ENCODE results near the gene PRR5. TPM values are rescaled to one million over a fixed set of nuclear protein-coding genes. Genes with fewer than 3 reads are reported as not detected.
"Not testable (repeated sequence)": the region's sequence is repeated elsewhere in the genome, so short reads cannot be mapped to it uniquely, and the experiment has no call there.

Gene PRR5
- total RNA-seq, 1 donor from 2014 or later: 24.9 TPM

- intact Hi-C loops (cut with micrococcal nuclease): no loop called here
Observed at GRCh38 chr22:44672632-44673031, 29.4 kb upstream of the PRR5 start.

GRCh38 chr22:44673406-44673805 lies 28.6 kb upstream of the PRR5 start:
- intact Hi-C loops (cut with micrococcal nuclease): no loop called here

- intact Hi-C loops (cut with micrococcal nuclease): not testable (repeated sequence)
Observed at GRCh38 chr22:44676066-44676440, 26.0 kb upstream of the PRR5 start.

GRCh38 chr22:44676441-44677352 lies 25.3 kb upstream of the PRR5 start:
- intact Hi-C loops (cut with micrococcal nuclease): no loop called here

DNA sequence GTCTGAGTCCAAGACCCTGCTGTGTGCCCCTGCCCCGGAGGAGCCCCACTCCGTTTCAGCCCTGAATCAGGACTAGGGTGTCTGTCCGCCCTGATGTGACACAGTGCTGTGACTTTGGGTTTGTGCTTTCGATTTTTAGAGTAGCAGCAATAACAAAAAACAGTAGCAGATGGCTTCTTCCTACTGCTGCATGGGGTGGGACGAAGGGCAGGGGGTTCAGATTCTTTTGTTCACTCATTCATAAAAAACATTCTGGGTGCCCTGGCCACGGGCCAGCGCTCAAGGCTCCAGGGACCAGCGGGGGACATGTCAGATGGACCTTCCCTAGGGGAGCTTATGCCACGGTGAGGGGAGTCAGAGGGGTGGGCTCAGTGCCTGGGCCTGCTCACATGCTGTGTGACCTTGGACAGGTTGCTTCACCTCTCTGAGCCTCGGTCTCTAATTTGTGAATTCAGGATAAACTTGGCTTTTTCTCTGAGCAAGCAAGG lies 24.6 kb upstream of the PRR5 start:
- intact Hi-C loops (cut with micrococcal nuclease): no loop called here

GRCh38 chr22:44677871-44678555 lies 24.0 kb upstream of the PRR5 start:
- intact Hi-C loops (cut with micrococcal nuclease): no loop called here

- intact Hi-C loops (cut with micrococcal nuclease): no loop called here
Observed at GRCh38 chr22:44678556-44679305, 23.3 kb upstream of the PRR5 start.

DNA sequence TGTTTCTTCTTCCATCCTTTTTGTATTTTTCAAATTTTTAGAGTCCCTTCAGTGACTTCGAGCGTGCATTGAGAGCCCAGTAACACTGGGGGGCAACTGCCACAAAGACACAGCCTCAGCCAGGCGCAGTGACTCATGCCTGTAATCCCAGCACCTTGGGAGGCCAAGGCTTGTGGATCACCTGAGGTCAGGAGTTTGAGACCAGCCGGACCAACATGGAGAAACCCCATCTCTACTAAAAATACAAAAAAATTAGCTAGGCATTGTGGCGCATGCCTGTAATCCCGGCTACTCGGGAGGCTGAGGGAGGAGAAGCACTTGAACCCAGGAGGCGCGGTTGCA lies 22.7 kb upstream of the PRR5 start:
- intact Hi-C loops (cut with micrococcal nuclease): not testable (repeated sequence)

GRCh38 chr22:44680058-44680457 lies 21.9 kb upstream of the PRR5 start:
- intact Hi-C loops (cut with micrococcal nuclease): no loop called here

DNA sequence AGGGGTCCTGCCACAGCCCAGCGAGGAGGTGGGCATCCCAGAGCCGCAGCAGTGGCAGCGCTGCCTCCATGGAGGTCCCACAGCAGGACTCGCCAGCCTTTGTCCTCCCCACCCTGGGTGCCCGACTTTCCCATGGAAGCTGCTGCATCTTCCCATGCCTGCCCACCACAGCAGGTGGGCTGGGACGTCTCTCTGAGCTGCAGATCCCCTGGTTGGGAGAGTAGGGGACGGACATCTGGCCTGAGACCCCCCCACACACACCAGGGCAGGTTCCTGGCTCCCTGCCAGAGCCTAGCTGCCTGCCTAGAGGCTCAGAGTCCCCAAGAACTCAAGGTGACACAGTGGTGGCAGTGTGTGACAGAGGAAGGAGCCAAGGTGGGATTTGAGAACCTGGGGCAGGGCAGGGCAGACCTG lies 21.5 kb upstream of the PRR5 start:
- intact Hi-C loops (cut with micrococcal nuclease): no loop called here

GRCh38 chr22:44682556-44683168 lies 19.3 kb upstream of the PRR5 start:
- intact Hi-C loops (cut with micrococcal nuclease): no loop called here

DNA sequence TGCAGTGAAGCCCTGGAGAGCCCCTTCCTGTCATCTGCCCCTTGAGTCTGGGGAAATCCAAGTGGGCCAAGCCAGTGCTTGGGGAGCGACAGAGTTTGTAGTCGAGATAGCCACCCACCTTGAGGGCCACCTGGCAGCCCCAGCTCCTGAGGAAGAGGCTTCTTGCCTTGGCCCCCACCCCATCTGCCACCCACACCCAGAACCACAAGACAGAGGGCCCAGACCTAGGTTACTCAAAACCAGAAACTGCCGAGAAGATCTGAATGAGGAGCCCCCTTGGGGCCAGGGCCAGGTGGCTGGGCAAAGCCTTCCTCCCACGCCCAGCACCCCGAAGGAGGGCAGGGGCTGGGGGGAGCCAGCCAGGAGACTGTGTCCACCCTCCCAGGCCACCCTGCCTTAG lies 18.8 kb upstream of the PRR5 start:
- intact Hi-C loops (cut with micrococcal nuclease): no loop called here

DNA sequence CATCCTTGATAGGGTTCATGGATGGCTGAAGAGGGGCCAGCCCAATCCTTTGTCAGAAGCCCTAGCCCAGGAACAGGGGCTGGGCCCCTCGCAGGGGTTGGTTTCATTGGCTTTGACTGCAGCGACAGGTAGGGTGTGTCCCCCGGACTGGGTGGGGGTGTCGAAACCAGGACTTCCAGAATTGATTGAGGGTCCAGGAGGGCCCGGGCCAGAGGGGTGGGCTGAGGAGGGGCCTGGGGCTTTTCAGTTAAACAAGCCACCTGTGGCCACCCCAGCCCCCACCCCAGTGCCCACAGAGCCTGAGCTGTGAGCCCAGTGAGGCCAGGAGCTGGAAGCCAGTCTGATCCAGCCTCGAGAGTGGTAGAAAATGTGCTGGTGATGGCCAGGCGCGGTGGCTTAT lies 18.1 kb upstream of the PRR5 start:
- intact Hi-C loops (cut with micrococcal nuclease): loop anchor here (1.0 kb wide), 1 partner anchor 16 kb away; no protein-coding TSS in a partner anchor

- intact Hi-C loops (cut with micrococcal nuclease): loop anchor here (1.0 kb wide), 2 partner anchors 16 to 18 kb away; partner anchors contain the start of gene PRR5
Observed at GRCh38 chr22:44684506-44685383, 17.3 kb upstream of the PRR5 start.

DNA sequence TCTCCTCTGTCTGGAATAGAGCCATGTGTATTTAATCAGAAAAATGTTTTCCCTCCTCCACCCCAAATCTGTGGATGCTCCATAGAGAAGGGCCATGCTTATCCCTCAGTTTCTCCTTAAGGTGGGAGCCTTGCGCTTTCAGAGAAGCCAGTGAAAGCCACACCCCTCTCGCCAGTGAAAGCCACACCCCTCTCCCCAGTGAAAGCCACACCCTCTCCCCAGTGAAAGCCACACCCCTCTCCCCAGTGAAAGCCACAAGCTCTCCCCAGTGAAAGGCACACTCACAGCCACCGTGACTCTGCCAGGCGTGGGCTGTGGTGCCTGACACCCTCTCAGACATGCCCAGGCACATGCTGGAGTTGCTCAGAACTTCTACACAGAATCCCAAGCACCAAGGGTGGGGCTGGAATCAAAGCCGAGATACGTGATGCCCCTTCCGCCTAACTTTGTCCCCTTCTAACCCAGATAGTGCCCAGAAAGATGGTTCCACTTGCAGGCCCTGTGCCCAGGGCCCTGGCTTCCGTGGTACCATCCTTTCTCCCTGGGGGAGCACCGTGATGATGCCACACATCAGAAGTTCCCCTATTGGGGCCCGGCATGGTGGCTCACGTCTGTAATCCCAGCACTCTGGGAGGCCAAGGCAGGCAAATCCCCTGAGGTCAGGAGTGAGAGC lies 16.5 kb upstream of the PRR5 start:
- intact Hi-C loops (cut with micrococcal nuclease): loop anchor here (1.0 kb wide), 1 partner anchor 17 kb away; the partner anchor contains the start of gene PRR5

DNA sequence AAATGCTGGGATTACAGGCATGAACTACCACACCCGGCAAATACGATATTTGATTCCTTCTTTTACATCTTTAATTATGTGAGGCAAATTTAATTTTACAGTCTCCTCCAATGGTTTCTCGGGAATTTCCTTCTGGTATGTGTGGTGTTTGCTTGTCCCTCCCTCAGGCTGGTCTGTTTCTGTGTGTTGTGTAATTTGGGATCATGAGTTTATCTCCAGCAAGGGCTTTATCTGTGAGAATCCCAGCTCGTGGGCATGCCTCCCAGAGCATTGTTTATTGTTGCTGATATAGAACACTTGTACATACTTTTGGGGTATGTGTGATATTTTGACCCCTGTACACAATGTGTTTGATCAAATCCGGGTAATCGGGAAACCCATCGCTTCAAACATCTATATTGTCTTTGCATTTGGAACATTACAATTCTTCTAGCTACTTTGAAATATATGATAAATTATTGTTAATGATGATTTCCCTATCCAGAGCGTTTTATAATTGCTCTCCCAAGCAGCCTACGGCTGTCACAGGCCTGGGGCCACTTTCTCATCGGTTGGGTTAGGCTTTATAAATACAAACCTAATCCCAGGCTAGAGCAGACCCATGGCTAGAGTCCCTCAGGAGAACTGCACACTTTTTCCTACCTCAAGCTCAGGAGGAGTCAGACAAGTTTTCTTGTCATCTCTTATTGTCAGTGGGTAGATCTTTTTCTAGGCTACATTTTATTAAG lies 15.0 kb upstream of the PRR5 start:
- intact Hi-C loops (cut with micrococcal nuclease): no loop called here

DNA sequence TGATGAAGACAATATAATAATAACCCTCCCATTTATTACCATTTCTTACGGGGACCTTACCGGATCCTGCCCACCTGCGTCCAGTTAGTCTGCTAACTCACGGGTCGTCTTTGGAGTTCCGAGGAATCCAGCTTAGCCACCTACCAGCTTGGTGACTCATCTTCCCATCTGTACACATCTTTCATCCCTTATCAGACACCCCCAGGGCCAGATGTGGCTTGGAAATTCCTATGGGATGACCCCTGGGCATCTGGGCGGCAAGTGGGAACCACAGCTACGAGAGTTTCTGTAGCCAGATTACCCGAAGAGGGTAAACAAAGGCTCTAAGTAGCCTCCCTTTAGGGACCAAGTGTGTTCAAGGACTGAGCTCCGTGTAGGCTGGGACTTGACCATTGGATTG lies 12.8 kb upstream of the PRR5 start:
- intact Hi-C loops (cut with micrococcal nuclease): no loop called here

DNA sequence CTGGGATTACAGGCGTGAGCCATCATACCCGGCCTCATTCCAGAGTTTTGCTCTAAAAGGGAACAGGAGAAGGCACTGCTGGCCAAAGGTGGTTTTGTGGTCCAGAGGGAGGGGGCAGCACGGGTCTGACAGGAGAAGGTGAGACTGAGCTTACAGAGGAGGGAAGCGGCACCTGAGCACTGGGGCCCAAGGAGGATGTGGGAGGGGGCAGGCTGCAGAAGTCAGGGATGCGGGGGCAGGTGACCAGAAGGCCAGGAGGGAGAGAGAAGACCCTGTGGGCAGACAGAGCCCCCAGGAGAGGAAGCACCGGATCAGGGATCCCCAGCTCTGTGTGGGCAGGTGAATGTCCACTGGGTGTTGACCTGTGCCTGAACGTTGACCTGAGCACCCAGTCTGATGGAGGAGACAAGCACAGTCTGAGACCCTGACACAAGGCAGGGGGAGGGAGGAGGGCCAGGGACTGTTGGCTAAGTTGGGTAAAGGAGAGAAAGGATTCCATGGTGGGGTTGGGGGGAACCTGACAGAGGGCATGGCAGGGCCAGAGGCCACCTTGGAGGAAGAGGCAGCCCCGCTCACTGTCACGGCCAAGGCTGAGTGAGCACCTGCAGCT lies 12.0 kb upstream of the PRR5 start:
- intact Hi-C loops (cut with micrococcal nuclease): no loop called here
